HG03460 (cell line): Measurements from ENCODE around the gene DLL1.

Source experiments
- ATAC-seq: cut with Tn5 transposase; IDR thresholded peaks from one replicate; pipeline ENCODE4 v1.9.1; 2021; ENCODE audit not compliant: unreplicated experiment

The DLL1 gene

DNA sequence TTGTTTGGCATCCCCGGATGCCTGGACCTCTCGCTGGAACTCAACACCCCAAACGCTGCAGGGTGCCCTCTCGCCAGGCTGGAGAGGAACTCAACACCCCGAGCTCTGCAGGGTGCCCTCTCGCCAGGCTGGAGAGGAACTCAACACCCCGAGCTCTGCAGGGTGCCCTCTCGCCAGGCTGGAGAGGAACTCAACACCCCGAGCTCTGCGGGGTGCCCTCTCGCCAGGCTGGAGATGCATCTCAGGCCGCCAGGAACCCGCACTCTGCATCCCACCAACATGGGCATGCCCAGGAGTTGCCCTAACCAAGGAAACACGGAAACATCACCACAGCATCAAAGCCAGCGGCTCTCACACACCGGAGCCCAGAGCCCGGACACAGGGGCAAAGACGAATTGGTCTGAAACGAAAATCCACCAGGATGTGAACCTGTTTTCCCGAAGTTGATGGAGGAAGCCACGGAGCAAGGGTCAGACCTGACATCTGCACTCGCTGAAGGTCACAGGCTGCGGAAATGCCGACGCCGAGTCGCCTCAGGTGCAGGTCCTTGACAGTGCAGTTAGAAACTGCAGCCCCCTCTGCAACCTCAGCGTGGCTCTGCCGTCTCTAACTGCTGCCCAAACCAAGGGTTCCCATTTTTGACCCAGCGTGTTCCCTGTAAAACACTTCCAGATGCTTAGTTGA lies 37.5 kb downstream of the DLL1 start:
- ATAC-seq = no peak

GRCh38 chr6:170251776-170252571 lies 38.9 kb downstream of the DLL1 start:
- ATAC-seq = no peak

GRCh38 chr6:170250981-170251775 lies 39.7 kb downstream of the DLL1 start:
- ATAC-seq = no peak

- no peak for ATAC-seq
Observed at GRCh38 chr6:170250455-170250854, 40.4 kb downstream of the DLL1 start.

DNA sequence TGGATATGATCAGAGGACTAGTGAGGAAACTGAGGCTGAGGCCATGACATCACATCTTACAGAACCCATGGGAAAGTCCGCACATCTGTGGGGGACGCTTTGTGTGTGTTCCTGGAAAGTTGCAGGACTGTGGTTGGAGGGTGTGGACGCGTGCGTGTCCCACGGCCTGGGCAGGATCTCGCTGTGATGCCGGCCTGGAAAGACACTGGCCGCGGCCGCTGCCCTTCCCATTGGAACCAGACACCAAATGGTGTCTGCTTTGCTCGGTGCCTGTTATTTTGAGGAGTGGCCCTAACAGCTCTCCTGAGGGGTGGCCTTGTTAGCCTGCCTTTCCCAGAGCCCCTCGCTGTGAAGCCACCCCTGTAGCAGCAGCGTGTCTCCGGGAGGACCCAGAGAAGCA lies 41.1 kb downstream of the DLL1 start:
- no peak for ATAC-seq

DNA sequence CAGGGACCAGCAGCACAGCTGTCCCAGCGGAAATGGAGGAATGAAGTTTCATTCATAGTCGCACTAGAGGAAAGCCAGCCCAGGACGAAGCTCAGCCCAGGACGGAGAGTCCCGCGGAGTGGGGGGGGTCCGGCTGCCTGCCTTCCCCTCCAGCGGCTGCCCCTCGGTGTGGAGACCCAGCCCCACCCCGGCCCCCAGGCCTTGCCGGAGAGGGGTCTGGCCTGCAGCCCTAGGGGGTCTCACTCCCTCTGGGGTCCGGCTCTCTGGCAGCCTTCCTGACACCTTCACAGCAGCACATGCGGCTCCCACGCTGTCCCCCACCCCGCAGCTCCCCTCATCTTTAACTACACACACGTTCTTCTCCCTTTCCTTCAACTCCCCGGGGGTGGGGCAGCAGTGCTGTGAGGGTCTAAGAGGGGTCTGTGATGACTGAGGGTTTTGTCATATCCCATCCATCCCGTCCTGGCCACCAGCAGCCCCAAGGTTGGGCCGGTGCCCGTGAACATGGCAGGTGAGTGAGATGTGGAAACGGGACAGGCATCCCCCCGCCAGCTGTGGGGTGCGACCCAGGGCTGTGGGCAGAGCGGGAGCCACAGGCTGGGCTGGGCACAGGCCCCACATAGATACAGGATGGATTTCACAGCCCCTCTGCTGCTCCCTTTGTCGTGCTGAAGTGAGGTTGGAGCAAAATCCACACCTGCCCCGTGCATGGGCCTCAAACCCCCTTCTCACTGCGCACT lies 41.8 kb downstream of the DLL1 start:
- ATAC-seq = no peak

- no peak for ATAC-seq
Observed at GRCh38 chr6:170248111-170248805, 42.6 kb downstream of the DLL1 start.

DNA sequence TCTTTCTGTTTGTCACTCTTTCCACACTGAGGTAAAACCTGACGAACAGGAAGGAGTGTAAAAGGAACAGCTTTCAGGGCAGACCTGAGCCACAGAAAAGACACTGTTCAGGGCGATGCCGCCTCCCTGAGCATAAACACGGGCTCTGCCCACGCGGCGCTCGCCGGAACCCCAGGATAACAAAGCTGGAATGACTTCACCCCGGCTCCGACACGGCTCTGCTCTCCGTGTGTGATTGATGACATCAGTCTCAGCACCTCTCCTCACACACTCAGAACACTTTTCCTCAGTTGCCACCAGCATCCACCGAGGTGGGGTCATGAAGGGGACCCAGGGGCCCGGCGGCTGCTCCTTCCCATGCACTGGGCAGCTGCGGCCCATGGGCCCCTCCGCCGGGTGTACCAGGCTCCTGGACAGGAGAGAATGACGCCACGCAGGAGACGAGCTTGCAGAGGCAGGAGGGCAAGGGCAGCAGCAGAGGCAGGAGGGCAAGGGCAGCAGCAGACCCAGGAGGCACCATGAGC lies 43.6 kb downstream of the DLL1 start:
- ATAC-seq = no peak

DNA sequence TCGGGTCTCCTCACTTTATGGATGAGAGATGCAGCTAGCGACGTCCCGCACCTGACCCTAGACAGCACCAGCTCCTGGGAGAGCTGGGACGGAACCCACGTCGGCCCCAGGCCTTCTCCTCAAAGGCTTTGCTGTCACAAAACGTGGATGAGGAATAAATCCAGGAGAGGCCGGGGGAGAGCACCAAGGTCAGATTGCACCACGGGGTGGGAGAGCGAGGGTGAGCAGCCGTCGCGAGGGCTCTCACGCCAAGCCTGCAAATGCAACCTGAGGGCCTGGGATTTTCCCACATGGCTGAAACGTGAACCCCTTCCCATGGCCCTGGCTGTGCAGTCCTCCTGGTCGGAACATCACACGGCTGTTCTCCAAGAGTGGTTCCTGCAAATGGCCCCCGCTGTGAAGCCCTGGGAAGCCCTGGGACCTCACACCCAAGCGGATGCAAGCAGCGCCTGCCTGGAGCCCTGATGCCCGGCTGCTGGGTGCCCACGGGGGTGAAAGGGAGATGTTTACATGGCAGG lies 45.3 kb downstream of the DLL1 start:
- ATAC-seq = no peak

DNA sequence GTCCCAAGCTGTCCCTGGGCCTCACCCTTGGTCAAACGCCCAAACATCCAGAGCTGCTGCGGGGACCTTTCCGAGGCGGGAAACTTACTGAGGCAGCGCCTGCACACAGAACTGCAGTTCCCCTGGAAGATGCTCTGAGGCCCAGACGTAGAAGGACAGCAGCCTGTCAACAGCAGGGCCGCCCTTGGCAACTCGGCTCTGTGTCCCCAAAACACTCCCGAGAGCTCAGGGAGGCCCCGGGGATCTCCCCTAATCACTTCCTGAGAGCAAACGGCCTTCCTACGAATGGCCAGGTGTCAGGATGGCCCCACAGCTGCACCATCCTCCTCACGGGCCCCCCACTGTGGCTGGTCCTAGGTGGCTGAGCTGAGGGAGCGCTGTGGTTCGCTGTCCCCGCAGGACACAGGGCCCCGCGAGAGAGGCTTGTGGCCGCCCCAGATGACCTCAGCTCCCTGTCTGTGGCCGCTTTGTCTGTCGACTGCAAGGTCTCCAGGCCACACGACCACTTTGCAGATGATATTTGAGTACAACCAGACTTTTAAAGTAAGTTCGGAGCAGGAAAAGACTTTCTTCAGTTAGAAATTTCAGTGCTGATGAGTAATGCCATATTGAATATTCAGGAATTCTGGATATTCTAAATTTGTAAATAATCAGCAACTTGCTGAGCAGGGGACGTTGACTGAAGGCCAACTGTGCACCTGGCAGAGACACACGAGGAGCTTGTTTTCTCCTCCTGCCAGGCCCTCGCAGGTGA lies 46.0 kb downstream of the DLL1 start:
- no peak for ATAC-seq

- ATAC-seq = no peak
Observed at GRCh38 chr6:170243791-170244291, 47.0 kb downstream of the DLL1 start.

- ATAC-seq = no peak
Observed at GRCh38 chr6:170243386-170243785, 47.5 kb downstream of the DLL1 start.

DNA sequence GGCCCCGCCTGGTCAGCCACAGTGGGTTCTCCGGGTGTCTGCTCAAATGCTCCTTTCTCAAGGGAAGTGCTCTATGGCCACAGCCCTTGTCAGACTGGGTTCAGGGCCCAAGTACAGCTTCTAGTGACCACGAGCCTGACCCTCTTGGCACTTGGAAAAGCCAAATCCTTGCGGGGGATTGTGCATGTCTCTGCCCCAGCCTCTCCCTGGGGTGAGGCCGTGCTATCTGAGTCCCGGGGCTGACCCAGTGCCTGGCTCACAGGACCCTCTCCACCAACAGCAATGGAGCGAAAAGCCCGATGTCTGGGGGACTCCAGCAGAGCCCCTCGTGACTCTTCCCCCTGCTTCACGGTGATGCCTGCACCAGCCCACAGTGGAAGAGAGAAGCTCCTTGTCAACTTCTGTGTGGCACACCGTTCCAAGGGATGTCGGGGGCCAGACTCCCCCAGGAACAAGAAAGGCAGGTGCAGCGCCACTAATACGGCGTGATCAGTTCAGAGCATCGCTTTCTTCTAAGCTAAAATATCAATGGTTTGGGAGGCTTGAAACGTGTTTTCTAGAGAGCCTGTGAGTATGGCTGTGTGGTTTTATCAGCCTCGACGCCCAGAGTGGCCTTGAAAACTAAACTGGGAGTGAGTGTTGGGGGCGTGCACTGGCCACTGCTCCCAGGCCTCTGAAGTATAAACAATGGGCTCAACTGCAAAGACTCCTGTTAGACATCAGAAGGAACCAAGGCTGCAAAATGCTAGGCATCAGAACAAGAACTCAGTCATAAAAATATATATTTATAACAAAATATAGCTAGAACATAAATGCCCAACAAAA lies 51.9 kb downstream of the DLL1 start:
- no peak for ATAC-seq

DNA sequence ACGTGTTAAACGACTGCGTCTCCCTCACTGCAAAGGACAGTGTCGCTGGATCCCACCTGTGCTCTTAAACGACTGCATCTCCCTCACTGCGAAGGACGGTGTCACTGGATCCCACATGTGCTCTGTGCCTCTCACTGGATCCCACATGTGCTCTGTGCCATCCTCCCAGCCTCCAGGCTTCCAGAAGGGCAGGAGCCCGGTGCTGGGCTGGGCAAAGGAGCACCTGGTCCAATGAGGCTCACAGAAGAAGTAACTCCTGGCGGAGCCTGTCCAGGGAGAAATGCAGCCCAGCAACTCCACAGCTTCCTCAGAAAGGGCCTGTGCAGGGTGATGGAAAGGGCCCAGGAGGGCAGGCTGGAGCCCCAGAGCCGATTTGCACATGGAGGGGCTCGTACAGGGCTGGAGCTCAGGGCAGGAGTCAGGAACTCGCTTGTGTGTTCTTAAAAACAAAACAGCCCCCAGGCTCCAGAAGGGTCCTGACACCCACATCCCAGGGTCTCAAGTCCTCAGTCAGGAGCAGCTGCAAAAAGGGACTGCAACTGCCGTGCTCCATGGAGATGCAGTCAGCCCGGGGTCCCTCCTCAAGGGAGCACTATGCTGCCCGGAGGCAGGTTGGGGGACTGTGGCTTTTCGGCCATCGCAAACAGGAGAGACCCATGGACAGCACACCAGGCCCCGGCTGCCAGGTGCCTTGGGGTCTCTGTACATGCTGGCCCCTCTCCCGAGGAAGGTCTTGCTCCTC lies 52.7 kb downstream of the DLL1 start:
- ATAC-seq = no peak

DNA sequence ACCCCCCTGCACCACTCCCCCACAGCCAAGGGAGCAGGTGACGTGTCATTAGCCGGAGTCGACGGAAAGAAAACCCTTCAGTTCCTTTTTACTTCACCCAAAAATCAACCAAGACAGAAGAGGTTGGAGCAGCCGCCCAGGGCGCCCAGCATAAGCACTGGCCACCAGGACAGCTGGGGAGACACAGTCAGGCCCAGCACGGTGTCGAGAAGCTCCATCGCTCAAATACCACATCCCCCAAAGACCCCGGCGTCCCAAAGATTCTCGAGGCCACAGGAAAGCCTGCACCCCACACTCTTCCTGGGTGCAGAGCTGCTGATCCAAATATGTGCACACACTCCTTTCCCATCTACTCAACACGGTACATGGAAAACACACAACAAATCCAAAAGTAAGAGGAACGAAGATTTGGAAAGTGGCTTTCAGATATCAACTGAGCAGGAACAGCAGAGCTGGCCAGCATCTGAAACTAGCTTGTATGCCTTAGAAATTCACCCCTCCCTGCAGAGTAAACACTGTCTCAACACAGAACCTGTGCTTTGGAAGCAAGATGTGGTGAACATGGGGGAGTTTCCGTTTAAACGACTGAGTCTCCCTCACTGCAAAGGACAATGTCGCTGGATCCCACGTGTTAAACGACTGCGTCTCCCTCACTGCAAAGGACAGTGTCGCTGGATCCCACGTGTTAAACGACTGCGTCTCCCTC lies 54.6 kb downstream of the DLL1 start:
- ATAC-seq = no peak

GRCh38 chr6:170235391-170236125 lies 55.3 kb downstream of the DLL1 start:
- ATAC-seq = no peak
